ENCODE measurements around the gene RGS5.

GRCh38 chr1:163182330-163182949, 20.3 kb downstream of the RGS5 start:
- TF ChIP-seq CTCF (IDR thresholded peaks at IDR 0.05) (no peak), POLR2A (IDR thresholded peaks at IDR 0.05) (no peak)

Data from right lobe of liver (tissue), 4 donors.